ENCODE data around the gene TDP1.
A peak's percentile ranks its signal among the peaks of the same experiment; 100 is the strongest.

TDP1 gene

GRCh38 chr14:89955745-89956660, at the start of gene TDP1:
TDP1 (plus strand) TSS chr14:89955927; CDS start chr14:89963115, 7,188 bp downstream.
- peak; percentile 97 for DNase-seq

GRCh38 chr14:89906000-89906399, 49.7 kb upstream of the TDP1 start:
- no peak for DNase-seq

GRCh38 chr14:89907655-89908054, 48.1 kb upstream of the TDP1 start:
- DNase-seq: no peak

- no peak for DNase-seq
Observed at GRCh38 chr14:89908712-89909450, 46.8 kb upstream of the TDP1 start.

GRCh38 chr14:89909586-89909985, 46.1 kb upstream of the TDP1 start:
- DNase-seq: no peak

- no peak for DNase-seq
Observed at GRCh38 chr14:89910691-89911009, 45.1 kb upstream of the TDP1 start.

- DNase-seq: peak; percentile 74
Observed at GRCh38 chr14:89911010-89911919, 44.5 kb upstream of the TDP1 start.

GRCh38 chr14:89912221-89912620, 43.5 kb upstream of the TDP1 start:
- DNase-seq: no peak

- DNase-seq: peak; percentile 72
Observed at GRCh38 chr14:89912667-89913211, 43.0 kb upstream of the TDP1 start.

- no peak for DNase-seq
Observed at GRCh38 chr14:89915114-89915878, 40.4 kb upstream of the TDP1 start.

GRCh38 chr14:89918721-89919120, 37.0 kb upstream of the TDP1 start:
- DNase-seq: no peak

- no peak for DNase-seq
Observed at GRCh38 chr14:89920056-89920455, 35.7 kb upstream of the TDP1 start.

GRCh38 chr14:89921346-89921745, 34.4 kb upstream of the TDP1 start:
- no peak for DNase-seq

- DNase-seq: no peak
Observed at GRCh38 chr14:89922031-89922907, 33.5 kb upstream of the TDP1 start.

- DNase-seq: no peak
Observed at GRCh38 chr14:89924268-89924667, 31.5 kb upstream of the TDP1 start.

GRCh38 chr14:89926694-89927093, 29.0 kb upstream of the TDP1 start:
- no peak for DNase-seq

- DNase-seq: no peak
Observed at GRCh38 chr14:89927186-89927865, 28.4 kb upstream of the TDP1 start.

- DNase-seq: no peak
Observed at GRCh38 chr14:89933002-89933401, 22.7 kb upstream of the TDP1 start.

GRCh38 chr14:89936654-89937185, 19.0 kb upstream of the TDP1 start:
- DNase-seq: no peak

GRCh38 chr14:89941830-89942377, 13.8 kb upstream of the TDP1 start:
- no peak for DNase-seq

Data from left hindlimb (tissue), 1 donor.